HG03520 (cell line): Measurements from ENCODE around the gene MAML2.

ENCODE experiments used
- ATAC-seq: cut with Tn5 transposase; IDR thresholded peaks from one replicate; pipeline ENCODE4 v1.9.1; 2021; ENCODE audit warnings: mild to moderate bottlenecking, moderate library complexity; ENCODE audit not compliant: unreplicated experiment

The MAML2 gene

GRCh38 chr11:96318850-96319249 is 24.1 kb downstream of the MAML2 start:
- no peak for ATAC-seq

DNA sequence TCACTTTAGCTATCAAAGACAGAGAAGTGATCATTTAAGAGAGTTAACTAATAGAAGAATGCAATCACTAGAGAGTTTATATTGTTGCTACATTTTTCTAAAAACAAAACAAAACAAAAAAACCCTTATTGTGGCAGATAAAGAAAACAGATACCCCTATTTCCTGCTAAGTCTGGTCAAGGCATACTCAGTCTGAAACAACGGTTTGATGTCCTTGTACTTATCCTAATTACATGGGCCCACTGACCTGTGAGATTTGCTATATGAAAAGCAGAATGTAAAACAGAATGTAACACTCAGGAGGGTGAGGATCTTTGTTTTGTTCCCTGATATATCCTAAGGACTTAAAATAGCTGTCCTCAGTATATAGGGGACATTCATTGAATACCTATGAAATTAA is 24.6 kb downstream of the MAML2 start:
- ATAC-seq, result no peak

DNA sequence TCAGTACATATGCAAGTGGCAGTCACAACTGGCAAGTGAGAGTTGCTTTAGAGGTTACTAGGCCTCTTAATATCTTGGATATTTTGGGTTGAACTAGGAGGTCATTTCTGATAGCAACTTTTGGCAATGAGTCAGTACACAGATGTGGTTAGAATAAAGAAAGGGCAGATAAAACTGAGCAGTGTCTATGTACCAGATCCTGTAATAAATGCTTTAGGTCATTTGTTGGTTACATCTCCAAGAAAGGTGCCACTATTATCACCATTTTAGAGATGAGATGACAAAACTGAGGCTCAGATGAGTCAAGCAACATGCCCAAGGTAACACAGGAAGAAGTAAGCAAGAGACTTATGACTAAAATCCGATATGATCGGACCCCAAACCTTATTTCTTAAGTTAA is 25.0 kb downstream of the MAML2 start:
- no peak for ATAC-seq

DNA sequence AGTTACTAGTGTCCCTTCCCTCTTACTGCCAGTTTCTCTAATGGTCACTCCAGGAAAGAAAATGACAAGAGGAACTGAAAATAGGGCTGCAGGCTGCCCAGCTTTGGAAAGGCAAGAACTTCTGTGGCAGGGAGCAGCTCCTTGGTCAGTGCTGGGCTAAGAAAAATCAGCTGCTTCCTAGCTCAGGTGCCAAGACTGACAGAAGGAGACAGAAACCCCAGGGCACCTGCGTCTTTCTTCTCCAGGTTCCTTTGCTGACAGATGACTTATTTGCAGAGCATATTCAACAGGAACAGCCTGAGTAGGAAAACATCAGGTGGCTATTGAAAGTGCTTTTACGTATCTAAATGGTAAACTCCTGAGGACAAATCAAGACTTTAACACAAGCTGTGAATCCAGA is 25.4 kb downstream of the MAML2 start:
- no peak for ATAC-seq

- ATAC-seq, result no peak
These were observed 26.1 kb downstream of the MAML2 start for GRCh38 chr11:96316869-96317268.

- ATAC-seq, result no peak
These were observed 27.5 kb downstream of the MAML2 start for GRCh38 chr11:96315476-96315875.

DNA sequence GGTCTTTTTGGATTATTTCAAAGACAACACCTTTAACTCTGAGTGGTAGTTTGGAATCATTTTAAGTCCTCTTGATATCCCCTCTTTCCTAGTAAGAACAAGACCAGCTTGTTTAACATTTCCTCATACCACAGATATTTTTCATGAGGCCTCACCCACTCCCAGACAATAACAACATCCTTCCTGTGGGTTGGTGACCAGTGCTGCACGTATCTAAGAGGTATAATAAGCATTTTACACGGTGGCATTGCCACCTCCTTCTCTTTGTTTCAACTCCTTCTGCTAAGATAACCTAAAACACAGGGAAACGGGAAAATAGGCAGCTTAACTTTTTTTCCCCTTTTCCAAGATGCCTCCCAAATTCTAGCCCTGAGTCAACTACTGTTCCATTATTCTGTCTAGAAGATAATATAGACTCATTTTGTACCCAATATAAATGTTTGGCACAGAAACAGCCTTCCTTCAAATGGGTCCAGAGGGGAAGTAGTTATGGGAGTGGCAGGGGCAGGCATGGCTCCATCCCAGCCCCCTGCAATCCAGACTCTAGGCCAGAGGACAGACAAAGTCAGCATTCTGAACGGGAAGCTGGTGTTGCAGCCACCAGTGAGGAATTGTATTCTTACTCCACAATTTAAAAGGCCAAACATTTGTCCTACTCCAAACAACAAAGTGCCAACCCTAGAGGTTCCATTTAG is 28.5 kb downstream of the MAML2 start:
- no peak for ATAC-seq

GRCh38 chr11:96313163-96313562 is 29.8 kb downstream of the MAML2 start:
- no peak for ATAC-seq

GRCh38 chr11:96311120-96311568 is 31.9 kb downstream of the MAML2 start:
- no peak for ATAC-seq

- no peak for ATAC-seq
These were observed 32.8 kb downstream of the MAML2 start for GRCh38 chr11:96310236-96310635.

DNA sequence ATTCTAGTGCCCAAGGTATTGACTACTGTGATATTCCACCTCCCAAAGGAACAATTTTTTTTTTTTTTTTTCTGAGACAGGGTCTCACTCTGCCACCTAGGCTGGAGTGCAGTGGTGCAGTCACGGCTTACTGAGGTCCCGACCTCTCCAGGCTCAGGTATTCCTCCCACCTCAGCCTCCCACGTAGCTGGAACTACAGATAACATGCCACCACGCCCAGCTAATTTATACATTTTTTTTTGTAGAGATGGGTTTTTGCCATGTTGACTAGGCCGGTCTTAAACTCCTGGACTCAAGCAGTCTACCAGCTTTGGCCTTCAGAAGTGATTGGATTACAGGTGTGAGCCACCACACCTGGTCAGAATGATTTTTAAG is 33.4 kb downstream of the MAML2 start:
- ATAC-seq, result no peak

DNA sequence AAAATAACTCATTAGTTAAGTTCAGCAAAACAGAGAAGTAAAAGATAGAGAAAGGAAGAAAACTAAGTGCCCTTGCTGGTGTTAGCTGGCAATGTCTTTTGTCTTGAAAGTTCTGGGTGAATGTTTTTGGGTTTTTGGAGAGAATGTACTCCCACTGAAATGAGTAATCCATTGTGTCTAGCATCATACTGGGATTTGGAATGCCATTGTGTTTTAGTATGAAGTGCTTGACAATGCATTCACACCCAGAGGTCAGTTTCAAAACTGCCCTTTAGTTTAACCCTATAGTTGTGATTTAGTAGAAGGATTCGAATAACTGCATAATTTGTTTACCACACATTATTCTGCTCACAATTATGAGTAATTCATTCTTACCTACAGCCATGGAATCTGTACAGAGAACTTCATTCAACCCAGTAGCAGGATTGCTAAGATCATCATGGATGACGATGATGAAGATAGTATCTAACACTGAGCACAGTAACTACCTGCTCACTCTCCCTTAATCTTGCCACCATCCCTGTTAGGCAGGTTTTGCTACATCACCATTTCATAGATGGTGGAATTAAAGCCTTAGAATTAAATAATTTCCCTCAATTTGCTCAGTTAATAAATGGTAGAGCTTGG is 33.9 kb downstream of the MAML2 start:
- ATAC-seq, result no peak

- no peak for ATAC-seq
These were observed 35.2 kb downstream of the MAML2 start for GRCh38 chr11:96307776-96308140.

- ATAC-seq, result no peak
These were observed 35.8 kb downstream of the MAML2 start for GRCh38 chr11:96306933-96307775.

- no peak for ATAC-seq
These were observed 36.4 kb downstream of the MAML2 start for GRCh38 chr11:96306600-96306932.

DNA sequence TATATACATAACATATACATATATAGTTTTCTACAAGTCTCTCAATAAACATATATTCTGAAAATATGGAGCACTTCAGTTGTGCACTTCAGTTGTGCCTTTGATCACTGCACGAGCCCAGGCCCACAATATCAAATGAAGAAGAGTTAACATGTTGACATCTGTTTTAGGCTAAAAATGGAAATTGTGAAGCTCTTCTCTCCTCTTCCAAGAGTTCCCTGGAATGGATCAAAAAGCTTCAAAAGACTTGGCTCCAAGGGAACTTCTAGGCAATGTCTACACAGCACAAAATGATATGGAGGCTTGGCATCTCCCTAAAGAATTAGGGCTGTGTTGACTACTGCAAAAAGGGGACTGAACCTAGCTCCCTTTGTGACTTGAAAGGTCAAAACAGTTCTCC is 36.9 kb downstream of the MAML2 start:
- ATAC-seq, result no peak

DNA sequence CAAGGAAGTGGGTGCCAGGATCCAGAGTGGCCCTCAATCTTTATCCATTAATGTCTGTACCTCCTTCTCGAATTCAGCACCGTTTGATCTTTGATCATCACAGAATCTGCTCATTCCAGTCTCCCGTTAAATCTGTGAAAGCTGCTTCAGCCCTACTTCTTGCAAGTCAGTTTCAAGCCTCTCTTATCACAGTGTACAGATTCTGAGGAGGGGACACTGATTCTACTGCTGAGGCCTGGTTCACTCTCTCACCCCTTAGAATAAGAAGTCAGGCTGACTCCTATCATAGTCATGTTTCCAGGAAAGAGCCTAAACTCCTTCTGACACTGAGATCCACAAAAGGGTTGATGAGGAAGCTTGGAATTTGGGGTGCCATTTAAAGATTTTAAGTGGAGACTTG is 39.0 kb downstream of the MAML2 start:
- ATAC-seq, result no peak

- ATAC-seq, result no peak
These were observed 39.9 kb downstream of the MAML2 start for GRCh38 chr11:96303064-96303463.

DNA sequence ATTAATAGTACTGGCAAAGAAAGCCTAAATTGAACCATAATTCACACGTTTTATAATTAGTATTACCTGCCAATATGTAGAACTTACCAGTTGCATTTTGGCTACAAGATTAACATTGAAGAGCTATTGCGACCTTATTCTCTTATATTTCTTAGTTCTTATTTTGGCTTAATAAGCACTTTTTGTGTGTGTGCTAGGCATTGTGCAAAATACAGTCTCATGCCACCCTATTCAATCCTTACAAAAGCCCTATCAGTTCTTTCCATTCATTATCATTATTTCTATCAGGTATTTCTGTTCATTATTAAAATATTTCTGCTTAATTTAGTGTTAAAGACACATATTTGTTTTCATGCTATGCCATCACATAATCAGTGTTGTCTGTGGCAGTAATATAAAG is 41.2 kb downstream of the MAML2 start:
- ATAC-seq, result no peak

DNA sequence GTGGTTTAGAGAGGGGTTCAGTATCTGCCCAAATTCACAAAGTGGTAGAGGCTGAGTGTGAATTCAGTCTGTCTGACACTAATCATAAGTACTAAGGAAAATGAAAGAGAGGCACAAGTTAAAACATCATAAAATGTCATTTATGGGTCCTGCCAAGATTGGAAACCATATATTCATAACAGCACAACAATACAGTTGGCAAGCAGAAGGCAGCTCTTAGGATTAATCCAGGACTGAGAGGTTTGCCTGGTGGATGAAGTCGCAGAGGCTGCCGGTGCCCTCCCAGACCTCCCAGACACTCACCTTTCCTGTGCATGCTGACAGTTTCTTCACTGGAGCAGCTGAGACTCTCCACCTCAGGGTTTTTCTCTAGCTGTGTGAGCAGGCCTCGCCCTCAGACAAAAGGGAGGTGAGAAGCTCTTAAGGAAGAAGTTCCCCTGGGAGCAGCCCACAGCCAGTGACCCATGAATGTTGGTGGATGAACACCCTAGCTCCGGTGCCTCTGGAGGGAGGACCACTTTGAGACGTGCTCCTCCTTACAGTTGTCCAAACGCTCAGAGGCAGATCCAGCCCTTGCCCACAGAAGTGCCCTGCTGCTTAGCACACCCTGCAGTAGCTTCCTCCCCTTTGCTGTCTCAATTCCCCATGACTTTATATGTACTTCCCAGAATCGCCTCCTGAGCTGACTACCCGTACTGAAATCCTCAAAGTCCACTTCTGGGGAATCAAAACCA is 43.7 kb downstream of the MAML2 start:
- no peak for ATAC-seq

- ATAC-seq, result no peak
These were observed 47.6 kb downstream of the MAML2 start for GRCh38 chr11:96295369-96295768.
